Stimulated activated CD8-positive, alpha-beta memory T cell treated with anti-CD3 and anti-CD28 coated beads, Interleukin-7, amount 100 ng/mL, for 1 hour (primary cell): ENCODE data around the gene BDKRB1.
"Not testable (repeated sequence)": the region's sequence is repeated elsewhere in the genome, so short reads cannot be mapped to it uniquely, and the experiment has no call there.

Source experiments
- DNase-seq, 2 donors: peaks; one replicate each; pipeline ENCODE4 v3.0.0-alpha.2; 2020; ENCODE audit warnings: low read depth in 2 of 2

Gene BDKRB1

GRCh38 chr14:96233661-96234060 lies 22.3 kb upstream of the BDKRB1 start:
- DNase-seq, result no peak

GRCh38 chr14:96235426-96235825 lies 20.6 kb upstream of the BDKRB1 start:
- DNase-seq, result no peak

- no peak for DNase-seq
Measured at GRCh38 chr14:96237641-96238040, 18.4 kb upstream of the BDKRB1 start.

- DNase-seq, result no peak
Measured at GRCh38 chr14:96238676-96239265, 17.2 kb upstream of the BDKRB1 start.

- DNase-seq, result no peak
Measured at GRCh38 chr14:96239711-96240141, 16.3 kb upstream of the BDKRB1 start.

GRCh38 chr14:96240641-96241040 lies 15.4 kb upstream of the BDKRB1 start:
- DNase-seq, result no peak

GRCh38 chr14:96242126-96242525 lies 13.9 kb upstream of the BDKRB1 start:
- no peak for DNase-seq

GRCh38 chr14:96243785-96244184 lies 12.2 kb upstream of the BDKRB1 start:
- no peak for DNase-seq

- not testable (repeated sequence) for DNase-seq
Measured at GRCh38 chr14:96245074-96245473, 10.9 kb upstream of the BDKRB1 start.

- no peak for DNase-seq
Measured at GRCh38 chr14:96245710-96246538, 10.1 kb upstream of the BDKRB1 start.

GRCh38 chr14:96246539-96246847 lies 9.5 kb upstream of the BDKRB1 start:
- no peak for DNase-seq

GRCh38 chr14:96247031-96247430 lies 9.0 kb upstream of the BDKRB1 start:
- DNase-seq, result no peak

GRCh38 chr14:96249029-96249428 lies 7.0 kb upstream of the BDKRB1 start:
- DNase-seq, result no peak

GRCh38 chr14:96250485-96250884 lies 5.5 kb upstream of the BDKRB1 start:
- no peak for DNase-seq

GRCh38 chr14:96251656-96252155 lies 4.3 kb upstream of the BDKRB1 start:
- DNase-seq, result no peak

- no peak for DNase-seq
Measured at GRCh38 chr14:96252323-96252998, 3.5 kb upstream of the BDKRB1 start.

GRCh38 chr14:96252999-96253539 lies 2.9 kb upstream of the BDKRB1 start:
- no peak for DNase-seq

GRCh38 chr14:96254687-96255086 lies 1.3 kb upstream of the BDKRB1 start:
- DNase-seq, result no peak

- no peak for DNase-seq
Measured at GRCh38 chr14:96256407-96256806, 397 bp downstream of the BDKRB1 start.

GRCh38 chr14:96257056-96257455 lies 1.0 kb downstream of the BDKRB1 start:
- DNase-seq, result no peak

GRCh38 chr14:96257900-96258299 lies 1.9 kb downstream of the BDKRB1 start:
- no peak for DNase-seq

- no peak for DNase-seq
Measured at GRCh38 chr14:96260341-96260821, 4.4 kb downstream of the BDKRB1 start.
